Measurements from ENCODE around the gene ZNF208. TPM values are rescaled to one million over a fixed set of nuclear protein-coding genes. Genes with fewer than 3 reads are reported as not detected.
"Not testable (repeated sequence)": the region's sequence is repeated elsewhere in the genome, so short reads cannot be mapped to it uniquely, and the experiment has no call there.

The ZNF208 gene
- polyA plus RNA-seq (2013, experiment 1 of 2): not detected
- polyA plus RNA-seq (2013, experiment 2 of 2): not detected

GRCh38 chr19:22010437-22011143 is at the start of gene ZNF208:
TSS of gene ZNF208 (minus strand) at chr19:22010943. CDS start at chr19:22010794, 149 bp downstream.
- not testable (repeated sequence) for H4K8ac ChIP-seq (ENCODE audit: low read depth, low read length)
- WGBS (ENCODE audit: extremely low coverage, insufficient coverage, low lambda C conversion rate): no CpG with 5 or more reads among the region's 29 CpGs

DNA sequence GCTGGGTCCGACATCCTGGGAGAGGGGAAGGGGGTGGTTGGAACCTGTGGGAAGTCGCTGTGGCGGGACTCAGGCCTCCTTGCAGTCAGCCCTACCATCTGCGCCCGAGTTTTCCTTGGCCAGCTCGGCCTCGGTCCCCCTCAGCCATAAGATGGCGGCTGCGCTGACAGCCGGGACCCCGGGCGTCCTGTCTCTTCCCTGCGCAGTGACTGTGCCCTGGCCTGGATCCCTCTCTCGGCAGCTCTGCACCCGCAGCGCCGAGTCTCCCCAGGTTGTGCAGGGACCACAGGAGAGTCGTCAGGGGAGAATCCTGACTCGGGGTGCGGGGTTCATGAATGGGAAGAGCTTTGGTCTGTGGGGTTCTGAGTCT is 41.9 kb upstream of the ZNF208 start:
- Histone ChIP-seq H4K8ac (ENCODE audit: low read depth, low read length) (no peak overlapping the region), H3K4me3 (ENCODE audit: low read length) (no peak overlapping the region), H4K5ac (ENCODE audit: low read length) (no peak overlapping the region), H3K79me2 (ENCODE audit: control insufficient read depth, insufficient read depth, low read length) (no peaks in the 10 kb centered on the region), H3K56ac (ENCODE audit: low read length) (no peak overlapping the region), H3K79me1 (ENCODE audit: low read length) (no peaks in the 10 kb centered on the region), H3K18ac (ENCODE audit: low read length) (no peak overlapping the region), H2BK120ac (ENCODE audit: low read depth, low read length) (no peak overlapping the region), H3K27me3 (ENCODE audit: insufficient read depth, low read length, poor library complexity) (no peaks in the 10 kb centered on the region), H3K36me3 (ENCODE audit: control insufficient read depth, insufficient read depth, low read length) (no peaks in the 10 kb centered on the region), H2BK5ac (ENCODE audit: low read length) (no peak overlapping the region), H3K9ac (ENCODE audit: low read length) (no peak overlapping the region), H3K27ac (ENCODE audit: low read depth, low read length) (no peak overlapping the region), H3K4me2 (ENCODE audit: low read length) (no peak overlapping the region), H3K4ac (ENCODE audit: low read depth, low read length) (no peak overlapping the region), H2AK5ac (ENCODE audit: low read length) (no peak overlapping the region), H3K23ac (ENCODE audit: low read length) (no peak overlapping the region), H2BK15ac (replicated peaks; ENCODE audit: low read depth) (no peak overlapping the region), H3K4me1 (ENCODE audit: control insufficient read depth, low read depth, low read length) (no peaks in the 10 kb centered on the region)
- no peak for DNase-seq
- WGBS (ENCODE audit: extremely low coverage, insufficient coverage, low lambda C conversion rate): no CpG with 5 or more reads among the region's 20 CpGs

More at GRCh38 chr19:22010437-22011143, at the start of gene ZNF208:
- not testable (repeated sequence) for H2BK5ac ChIP-seq (ENCODE audit: low read length); H3K4me3 ChIP-seq (ENCODE audit: low read length); H2BK120ac ChIP-seq (ENCODE audit: low read depth, low read length); H3K4me1 ChIP-seq (ENCODE audit: control insufficient read depth, low read depth, low read length); H4K5ac ChIP-seq (ENCODE audit: low read length); H3K79me2 ChIP-seq (ENCODE audit: control insufficient read depth, insufficient read depth, low read length); H3K56ac ChIP-seq (ENCODE audit: low read length); H2AK5ac ChIP-seq (ENCODE audit: low read length); H3K79me1 ChIP-seq (ENCODE audit: low read length); H3K27me3 ChIP-seq (ENCODE audit: insufficient read depth, low read length, poor library complexity); H2BK15ac ChIP-seq (replicated peaks; ENCODE audit: low read depth); H3K18ac ChIP-seq (ENCODE audit: low read length); H3K4ac ChIP-seq (ENCODE audit: low read depth, low read length); H3K4me2 ChIP-seq (ENCODE audit: low read length); H3K9ac ChIP-seq (ENCODE audit: low read length); H3K23ac ChIP-seq (ENCODE audit: low read length); DNase-seq; H3K27ac ChIP-seq (ENCODE audit: low read depth, low read length); H3K36me3 ChIP-seq (ENCODE audit: control insufficient read depth, insufficient read depth, low read length)

DNA sequence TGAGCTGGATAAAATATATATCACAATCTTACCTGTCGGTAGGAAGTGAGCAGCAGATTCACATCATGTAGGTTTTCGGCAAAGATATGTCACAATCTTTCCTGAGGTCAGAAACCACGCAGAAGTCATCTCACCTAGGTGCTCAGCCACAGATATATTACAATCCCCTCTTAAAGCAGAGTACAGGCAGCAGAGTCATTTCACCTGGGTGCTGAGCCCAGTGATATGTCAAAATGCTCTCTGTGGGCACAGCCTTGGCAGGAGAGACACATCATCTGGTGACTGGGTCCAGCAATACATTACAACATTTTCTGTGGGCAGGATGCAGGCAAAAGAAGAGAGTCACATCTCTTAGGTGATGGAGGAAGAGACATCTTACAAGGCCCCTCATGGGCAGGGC is 30.4 kb upstream of the ZNF208 start:
- not testable (repeated sequence) for H2BK120ac ChIP-seq (ENCODE audit: low read depth, low read length); H2BK5ac ChIP-seq (ENCODE audit: low read length); DNase-seq; H3K18ac ChIP-seq (ENCODE audit: low read length); H3K23ac ChIP-seq (ENCODE audit: low read length); H3K79me1 ChIP-seq (ENCODE audit: low read length); H4K5ac ChIP-seq (ENCODE audit: low read length); H3K79me2 ChIP-seq (ENCODE audit: control insufficient read depth, insufficient read depth, low read length); H3K27me3 ChIP-seq (ENCODE audit: insufficient read depth, low read length, poor library complexity); H2BK15ac ChIP-seq (replicated peaks; ENCODE audit: low read depth); H3K4ac ChIP-seq (ENCODE audit: low read depth, low read length); H3K4me3 ChIP-seq (ENCODE audit: low read length); H3K56ac ChIP-seq (ENCODE audit: low read length); H2AK5ac ChIP-seq (ENCODE audit: low read length); H3K9ac ChIP-seq (ENCODE audit: low read length); H4K8ac ChIP-seq (ENCODE audit: low read depth, low read length); H3K27ac ChIP-seq (ENCODE audit: low read depth, low read length); H3K36me3 ChIP-seq (ENCODE audit: control insufficient read depth, insufficient read depth, low read length); H3K4me2 ChIP-seq (ENCODE audit: low read length); H3K4me1 ChIP-seq (ENCODE audit: control insufficient read depth, low read depth, low read length)
- WGBS (ENCODE audit: extremely low coverage, insufficient coverage, low lambda C conversion rate): no CpG with 5 or more reads among the region's 3 CpGs

DNA sequence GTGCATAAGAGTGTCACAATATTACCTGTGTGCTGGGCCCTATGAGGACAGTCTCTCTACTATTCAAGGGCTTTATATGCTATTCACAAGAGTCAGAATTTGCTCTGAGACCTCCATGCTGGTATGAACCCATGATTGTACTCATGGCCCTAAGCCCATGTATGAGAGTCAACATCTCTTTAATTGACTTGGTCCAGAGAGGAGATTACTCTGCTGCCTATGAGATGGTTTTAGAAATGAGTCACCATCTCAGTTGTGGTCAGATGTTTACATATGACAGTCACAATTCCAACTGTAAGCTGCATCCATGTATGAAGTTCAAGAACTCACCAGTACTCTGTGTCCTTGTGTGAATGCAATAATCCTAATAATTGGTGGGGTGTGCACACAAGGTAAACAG is 19.9 kb upstream of the ZNF208 start:
- H3K56ac ChIP-seq (ENCODE audit: low read length): no peak overlapping the region

GRCh38 chr19:22026687-22027086 is 15.9 kb upstream of the ZNF208 start:
- Histone ChIP-seq H2BK5ac (ENCODE audit: low read length) (no peak overlapping the region), H2AK5ac (ENCODE audit: low read length) (no peak overlapping the region), H2BK15ac (replicated peaks; ENCODE audit: low read depth) (no peak overlapping the region), H4K5ac (ENCODE audit: low read length) (no peak overlapping the region), H3K79me1 (ENCODE audit: low read length) (no peaks in the 10 kb centered on the region), H3K56ac (ENCODE audit: low read length) (no peak overlapping the region), H3K79me2 (ENCODE audit: control insufficient read depth, insufficient read depth, low read length) (no peaks in the 10 kb centered on the region), H4K8ac (ENCODE audit: low read depth, low read length) (no peak overlapping the region), H3K4me3 (ENCODE audit: low read length) (no peak overlapping the region), H3K27ac (ENCODE audit: low read depth, low read length) (no peak overlapping the region), H3K36me3 (ENCODE audit: control insufficient read depth, insufficient read depth, low read length) (no peaks in the 10 kb centered on the region), H3K18ac (ENCODE audit: low read length) (no peak overlapping the region), H3K4me2 (ENCODE audit: low read length) (no peak overlapping the region), H3K4me1 (ENCODE audit: control insufficient read depth, low read depth, low read length) (no peaks in the 10 kb centered on the region), H2BK120ac (ENCODE audit: low read depth, low read length) (no peak overlapping the region), H3K27me3 (ENCODE audit: insufficient read depth, low read length, poor library complexity) (no peaks in the 10 kb centered on the region), H3K23ac (ENCODE audit: low read length) (no peak overlapping the region), H3K4ac (ENCODE audit: low read depth, low read length) (no peak overlapping the region), H3K9ac (ENCODE audit: low read length) (no peak overlapping the region)
- DNase-seq: no peak

More for the DNA sequence above, 19.9 kb upstream of the ZNF208 start:
- Histone ChIP-seq H2AK5ac (ENCODE audit: low read length) (no peak overlapping the region), H3K79me1 (ENCODE audit: low read length) (no peaks in the 10 kb centered on the region), H3K4me2 (ENCODE audit: low read length) (no peak overlapping the region), H3K9ac (ENCODE audit: low read length) (no peak overlapping the region), H3K4me1 (ENCODE audit: control insufficient read depth, low read depth, low read length) (no peaks in the 10 kb centered on the region), H4K8ac (ENCODE audit: low read depth, low read length) (no peak overlapping the region), H3K23ac (ENCODE audit: low read length) (no peak overlapping the region), H3K4me3 (ENCODE audit: low read length) (no peak overlapping the region), H3K27ac (ENCODE audit: low read depth, low read length) (no peak overlapping the region), H4K5ac (ENCODE audit: low read length) (no peak overlapping the region), H2BK5ac (ENCODE audit: low read length) (no peak overlapping the region), H3K4ac (ENCODE audit: low read depth, low read length) (no peak overlapping the region), H2BK15ac (replicated peaks; ENCODE audit: low read depth) (no peak overlapping the region), H2BK120ac (ENCODE audit: low read depth, low read length) (no peak overlapping the region), H3K27me3 (ENCODE audit: insufficient read depth, low read length, poor library complexity) (no peaks in the 10 kb centered on the region), H3K18ac (ENCODE audit: low read length) (no peak overlapping the region), H3K79me2 (ENCODE audit: control insufficient read depth, insufficient read depth, low read length) (no peaks in the 10 kb centered on the region), H3K36me3 (ENCODE audit: control insufficient read depth, insufficient read depth, low read length) (no peaks in the 10 kb centered on the region)
- no peak for DNase-seq

DNA sequence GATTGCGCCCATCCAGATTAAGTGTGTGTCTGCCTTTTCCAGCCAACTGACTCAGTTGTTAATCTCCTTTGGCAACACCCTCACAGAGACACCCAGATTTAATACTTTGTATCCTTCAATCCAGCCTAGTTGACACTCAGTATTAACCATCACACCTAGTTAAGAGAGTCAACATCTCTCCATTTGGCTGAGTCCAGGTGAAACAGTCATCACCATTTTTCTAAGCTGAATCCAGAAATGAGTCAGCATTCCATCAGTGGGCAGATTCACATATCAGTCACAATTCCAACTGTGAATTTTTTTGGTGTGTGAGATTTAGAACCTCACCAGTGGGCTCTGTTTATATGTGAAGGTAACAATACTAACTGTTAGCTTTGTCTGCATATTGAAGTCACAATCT is 14.8 kb upstream of the ZNF208 start:
- H3K4me3 ChIP-seq (ENCODE audit: low read length); H3K4me1 ChIP-seq (ENCODE audit: control insufficient read depth, low read depth, low read length); H3K36me3 ChIP-seq (ENCODE audit: control insufficient read depth, insufficient read depth, low read length); H3K23ac ChIP-seq (ENCODE audit: low read length); H4K5ac ChIP-seq (ENCODE audit: low read length); H3K79me2 ChIP-seq (ENCODE audit: control insufficient read depth, insufficient read depth, low read length); H3K4ac ChIP-seq (ENCODE audit: low read depth, low read length); H2AK5ac ChIP-seq (ENCODE audit: low read length); H3K79me1 ChIP-seq (ENCODE audit: low read length); H2BK15ac ChIP-seq (replicated peaks; ENCODE audit: low read depth); H4K8ac ChIP-seq (ENCODE audit: low read depth, low read length); H3K27me3 ChIP-seq (ENCODE audit: insufficient read depth, low read length, poor library complexity); H3K9ac ChIP-seq (ENCODE audit: low read length); H3K56ac ChIP-seq (ENCODE audit: low read length); H3K27ac ChIP-seq (ENCODE audit: low read depth, low read length); H3K18ac ChIP-seq (ENCODE audit: low read length); H3K4me2 ChIP-seq (ENCODE audit: low read length); H2BK5ac ChIP-seq (ENCODE audit: low read length); DNase-seq; H2BK120ac ChIP-seq (ENCODE audit: low read depth, low read length): not testable (repeated sequence)
- no CpG with 5 or more reads among the region's 1 CpG for WGBS (ENCODE audit: extremely low coverage, insufficient coverage, low lambda C conversion rate)

Measured in mesendoderm (in vitro differentiated cells).